ENCODE measurements around the gene C13orf46. TPM values are rescaled to one million over a fixed set of nuclear protein-coding genes. Genes with fewer than 3 reads are reported as not detected.
A peak's percentile ranks its signal among the peaks of the same experiment; 100 is the strongest.

C13orf46 gene
- polyA plus RNA-seq, 1 experiment: 0.65 TPM

DNA sequence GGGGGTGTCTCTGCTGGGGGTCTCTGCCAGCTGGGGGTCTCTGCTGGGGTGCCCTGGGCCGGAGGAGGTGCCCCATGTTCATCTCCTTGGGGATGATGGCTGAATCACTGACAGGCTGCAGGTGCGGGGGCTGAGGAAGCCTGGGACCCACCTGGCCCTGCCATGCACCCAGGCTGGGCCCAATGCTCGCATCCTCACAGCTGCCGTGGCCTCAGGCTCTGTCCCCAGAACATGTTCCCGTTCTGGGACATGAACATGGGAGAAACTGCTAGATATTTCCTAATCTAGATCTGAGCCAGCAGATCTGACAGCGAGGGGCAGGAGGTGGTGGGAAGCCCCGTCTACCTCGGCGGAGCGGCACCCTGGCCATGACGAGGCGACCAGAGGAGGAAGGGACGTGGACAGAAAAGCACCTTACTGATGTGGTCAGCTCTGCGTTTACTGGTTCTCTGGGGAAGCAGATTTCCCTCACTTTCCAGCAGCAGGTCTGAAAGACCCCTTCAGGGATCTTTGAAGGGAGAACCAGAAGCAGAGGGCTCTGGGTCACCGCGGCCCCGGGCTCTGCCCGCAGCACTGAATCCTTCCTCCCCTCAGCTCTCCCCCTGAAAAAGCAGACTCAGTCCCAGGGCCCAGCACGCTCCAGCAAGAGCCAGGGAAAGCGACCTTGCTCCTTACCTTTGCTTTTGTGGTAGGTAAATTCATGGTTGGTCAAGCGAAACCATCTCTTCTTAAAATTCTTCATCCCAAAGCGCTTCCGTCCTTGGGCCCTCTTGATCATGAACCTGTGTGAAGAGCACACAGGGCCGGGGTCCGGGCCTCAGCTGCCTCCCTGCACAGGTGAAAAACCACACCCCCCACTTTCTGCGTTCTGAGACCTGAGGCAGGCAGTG lies 26.5 kb upstream of the C13orf46 start:
- POLR2A ChIA-PET: no interaction called here
- CTCF ChIA-PET: no interaction called here

DNA sequence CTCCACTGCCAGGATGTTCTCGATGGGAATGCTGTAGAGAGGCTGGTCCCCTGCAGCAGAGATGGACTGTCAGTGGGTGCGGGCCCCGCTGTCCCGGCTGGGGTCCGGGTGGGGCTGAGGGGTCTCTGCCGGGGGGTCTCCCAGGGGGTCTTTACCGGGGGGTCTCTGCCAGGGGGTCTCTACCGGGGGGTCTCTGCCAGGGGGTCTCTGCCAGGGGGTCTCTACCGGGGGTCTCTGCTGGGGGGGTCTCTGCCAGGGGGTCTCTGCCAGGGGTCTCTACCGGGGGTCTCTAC lies 25.7 kb upstream of the C13orf46 start:
- TF ChIP-seq, protein P1, sequence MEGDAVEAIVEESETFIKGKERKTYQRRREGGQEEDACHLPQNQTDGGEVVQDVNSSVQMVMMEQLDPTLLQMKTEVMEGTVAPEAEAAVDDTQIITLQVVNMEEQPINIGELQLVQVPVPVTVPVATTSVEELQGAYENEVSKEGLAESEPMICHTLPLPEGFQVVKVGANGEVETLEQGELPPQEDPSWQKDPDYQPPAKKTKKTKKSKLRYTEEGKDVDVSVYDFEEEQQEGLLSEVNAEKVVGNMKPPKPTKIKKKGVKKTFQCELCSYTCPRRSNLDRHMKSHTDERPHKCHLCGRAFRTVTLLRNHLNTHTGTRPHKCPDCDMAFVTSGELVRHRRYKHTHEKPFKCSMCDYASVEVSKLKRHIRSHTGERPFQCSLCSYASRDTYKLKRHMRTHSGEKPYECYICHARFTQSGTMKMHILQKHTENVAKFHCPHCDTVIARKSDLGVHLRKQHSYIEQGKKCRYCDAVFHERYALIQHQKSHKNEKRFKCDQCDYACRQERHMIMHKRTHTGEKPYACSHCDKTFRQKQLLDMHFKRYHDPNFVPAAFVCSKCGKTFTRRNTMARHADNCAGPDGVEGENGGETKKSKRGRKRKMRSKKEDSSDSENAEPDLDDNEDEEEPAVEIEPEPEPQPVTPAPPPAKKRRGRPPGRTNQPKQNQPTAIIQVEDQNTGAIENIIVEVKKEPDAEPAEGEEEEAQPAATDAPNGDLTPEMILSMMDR (IDR thresholded peaks at IDR 0.05; ENCODE audit: insufficient read depth, low read depth, low read length): no peak
- ChIA-PET CTCF (no interaction called here), POLR2A (no interaction called here)

More for the DNA sequence above, 26.5 kb upstream of the C13orf46 start:
- peaks cover 38% of the 10 kb centered on the region for H3K36me3 ChIP-seq (ENCODE audit: control insufficient read depth, insufficient read depth, low read length)
- TF ChIP-seq, protein P1 (IDR thresholded peaks at IDR 0.05; ENCODE audit: insufficient read depth, low read depth, low read length): no peak
- DNase-seq (ENCODE audit: low read depth): no peak
- no peaks in the 10 kb centered on the region for H3K27me3 ChIP-seq (ENCODE audit: control insufficient read depth, insufficient read depth, low read length)
- no peak overlapping the region for H3K4me3 ChIP-seq (ENCODE audit: low read depth, low read length)

DNA sequence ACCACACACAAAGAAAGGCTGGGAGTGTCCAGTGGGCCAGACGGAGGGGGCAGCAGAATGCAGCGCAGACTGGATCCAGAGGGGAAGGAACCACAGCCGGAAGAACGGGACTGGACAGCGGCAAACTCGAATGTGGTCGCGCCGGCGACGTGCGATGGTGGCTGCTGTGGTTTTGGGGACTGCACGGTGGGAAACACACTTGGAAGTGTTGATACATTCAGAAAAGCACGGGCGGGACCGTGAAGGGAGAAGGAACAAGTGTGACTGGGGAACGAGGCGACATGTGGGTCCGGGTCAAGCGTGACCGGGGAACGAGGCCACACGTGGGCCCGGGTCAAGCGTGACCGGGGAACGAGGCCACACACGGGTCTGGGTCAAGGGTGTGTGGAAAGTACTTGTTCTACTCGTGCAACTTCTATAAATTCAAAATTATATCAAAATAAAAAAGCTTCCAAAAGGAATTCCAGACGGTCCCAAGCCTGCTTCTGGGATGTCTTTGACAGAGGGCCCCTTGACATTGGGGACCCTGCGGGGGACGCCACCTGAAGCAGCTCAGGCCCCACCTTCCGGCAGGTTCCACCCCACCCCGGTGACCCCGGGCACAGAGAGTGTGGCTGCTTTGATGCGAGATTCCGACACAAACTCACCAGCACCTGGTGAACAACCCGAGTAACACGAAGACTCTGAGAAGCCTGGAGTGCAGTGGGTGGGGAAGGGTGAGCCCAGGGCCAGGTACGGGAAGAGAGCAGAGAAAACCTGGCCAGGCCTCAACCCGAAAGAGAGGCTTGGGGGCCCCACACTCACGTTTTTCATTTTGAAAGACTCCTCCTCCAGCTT lies 25.1 kb upstream of the C13orf46 start:
- CTCF ChIA-PET: no interaction called here
- no peak overlapping the region for H3K4me3 ChIP-seq (ENCODE audit: low read depth, low read length)

More for the DNA sequence above, 25.7 kb upstream of the C13orf46 start:
- Histone ChIP-seq H3K4me3 (ENCODE audit: low read depth, low read length) (no peak overlapping the region), H3K36me3 (ENCODE audit: control insufficient read depth, insufficient read depth, low read length) (peaks cover 43% of the 10 kb centered on the region), H3K27me3 (ENCODE audit: control insufficient read depth, insufficient read depth, low read length) (no peaks in the 10 kb centered on the region)
- DNase-seq (ENCODE audit: low read depth): no peak

DNA sequence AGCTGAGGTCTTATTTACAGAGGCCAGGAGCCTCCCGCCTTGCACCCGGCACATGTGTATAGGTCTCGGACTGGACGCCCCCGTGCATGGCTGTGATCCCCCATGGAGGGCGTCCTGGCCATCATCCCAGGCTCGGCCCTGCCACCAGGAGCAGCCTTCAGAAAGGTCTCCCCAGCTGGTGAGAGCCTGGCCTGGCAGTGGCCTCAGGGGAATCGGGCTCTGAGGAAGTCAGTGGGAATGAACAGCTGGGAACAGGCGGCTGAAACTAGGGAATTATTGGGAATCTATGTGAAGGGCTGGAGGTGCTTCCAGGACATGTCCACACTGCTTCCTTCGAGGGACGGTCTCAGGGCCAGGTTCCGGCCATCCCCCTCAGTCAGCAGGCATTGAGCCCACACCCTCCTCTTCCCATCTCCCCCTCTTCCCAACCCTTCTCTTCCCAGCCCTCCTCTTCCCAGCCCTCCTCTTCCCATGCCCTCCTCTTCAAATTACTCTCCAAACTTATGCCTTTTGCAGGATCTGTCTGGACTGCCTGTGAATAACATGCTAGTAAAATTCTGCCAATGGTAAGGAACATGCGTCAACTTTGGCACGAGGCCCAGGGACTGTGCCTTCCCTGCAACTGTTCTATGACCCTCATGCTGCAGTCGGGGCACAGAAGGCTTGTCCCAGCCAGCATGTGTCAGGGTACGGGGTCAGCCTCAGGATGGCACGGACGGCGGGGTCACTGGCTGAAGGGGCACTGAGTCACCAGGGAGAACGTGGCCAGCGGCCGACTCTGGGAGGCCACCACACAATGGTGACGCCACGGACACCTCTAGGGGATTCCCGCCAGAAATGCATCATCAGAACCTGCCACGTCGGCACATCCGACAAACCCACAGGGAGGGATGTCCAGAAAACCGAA lies 24.2 kb upstream of the C13orf46 start:
- ChIA-PET CTCF (no interaction called here), POLR2A (no interaction called here)
- Histone ChIP-seq H3K4me3 (ENCODE audit: low read depth, low read length) (no peak overlapping the region), H3K36me3 (ENCODE audit: control insufficient read depth, insufficient read depth, low read length) (peaks cover 44% of the 10 kb centered on the region), H3K27me3 (ENCODE audit: control insufficient read depth, insufficient read depth, low read length) (no peaks in the 10 kb centered on the region)
- TF ChIP-seq, protein P1 (IDR thresholded peaks at IDR 0.05; ENCODE audit: insufficient read depth, low read depth, low read length): no peak
- peak; percentile 10 for DNase-seq (ENCODE audit: low read depth)

More for the DNA sequence above, 25.1 kb upstream of the C13orf46 start:
- Histone ChIP-seq H3K27me3 (ENCODE audit: control insufficient read depth, insufficient read depth, low read length) (no peaks in the 10 kb centered on the region), H3K36me3 (ENCODE audit: control insufficient read depth, insufficient read depth, low read length) (peaks cover 44% of the 10 kb centered on the region)
- POLR2A ChIA-PET: no interaction called here
- DNase-seq (ENCODE audit: low read depth): no peak
- TF ChIP-seq, protein P1 (IDR thresholded peaks at IDR 0.05; ENCODE audit: insufficient read depth, low read depth, low read length): no peak
